ENCODE results near the gene FERMT3.
"Not testable (repeated sequence)": the region's sequence is repeated elsewhere in the genome, so short reads cannot be mapped to it uniquely, and the experiment has no call there.

FERMT3 gene

GRCh38 chr11:64206457-64207255, at the start of gene FERMT3:
TSS of gene FERMT3 (plus strand) at chr11:64206721. CDS start at chr11:64207365, 644 bp downstream.
- TF ChIP-seq POLR2A (IDR thresholded peaks at IDR 0.05; ENCODE audit: low read depth, low read length), result no peak
- DNase-seq (ENCODE audit: insufficient read length, low spot score), result no peak
- no peak for FAIRE-seq

- DNase-seq (ENCODE audit: insufficient read length, low spot score), result no peak
- no peak for FAIRE-seq
- TF ChIP-seq POLR2A (IDR thresholded peaks at IDR 0.05; ENCODE audit: low read depth, low read length), result no peak
Measured at GRCh38 chr11:64157631-64158394, 48.7 kb upstream of the FERMT3 start.

GRCh38 chr11:64161037-64161436, 45.5 kb upstream of the FERMT3 start:
- DNase-seq (ENCODE audit: insufficient read length, low spot score), result no peak
- no peak for FAIRE-seq
- no peak for TF ChIP-seq POLR2A (IDR thresholded peaks at IDR 0.05; ENCODE audit: low read depth, low read length)

GRCh38 chr11:64162769-64163168, 43.8 kb upstream of the FERMT3 start:
- DNase-seq (ENCODE audit: insufficient read length, low spot score); FAIRE-seq: not testable (repeated sequence)

- FAIRE-seq (no peak), DNase-seq (ENCODE audit: insufficient read length, low spot score) (no peak)
- no peak for TF ChIP-seq POLR2A (IDR thresholded peaks at IDR 0.05; ENCODE audit: low read depth, low read length)
Measured at GRCh38 chr11:64163951-64164350, 42.6 kb upstream of the FERMT3 start.

GRCh38 chr11:64164392-64165312, 41.9 kb upstream of the FERMT3 start:
- DNase-seq (ENCODE audit: insufficient read length, low spot score), result no peak
- no peak for TF ChIP-seq POLR2A (IDR thresholded peaks at IDR 0.05; ENCODE audit: low read depth, low read length)
- FAIRE-seq, result no peak

- no peak for TF ChIP-seq POLR2A (IDR thresholded peaks at IDR 0.05; ENCODE audit: low read depth, low read length)
- no peak for FAIRE-seq
- DNase-seq (ENCODE audit: insufficient read length, low spot score), result no peak
Measured at GRCh38 chr11:64165481-64165841, 41.1 kb upstream of the FERMT3 start.

- TF ChIP-seq POLR2A (IDR thresholded peaks at IDR 0.05; ENCODE audit: low read depth, low read length), result peak; percentile 33; the same call in 1 of the 2 replicates
- peak; percentile 90 for DNase-seq (ENCODE audit: insufficient read length, low spot score)
- no peak for FAIRE-seq
Measured at GRCh38 chr11:64165842-64166635, 40.5 kb upstream of the FERMT3 start, which contains the start of gene MACROD1. TSS of gene MACROD1 (minus strand) at chr11:64166113. CDS start at chr11:64165994, 119 bp downstream.

GRCh38 chr11:64170419-64170818, 36.1 kb upstream of the FERMT3 start:
- no peak for FAIRE-seq
- no peak for TF ChIP-seq POLR2A (IDR thresholded peaks at IDR 0.05; ENCODE audit: low read depth, low read length)
- no peak for DNase-seq (ENCODE audit: insufficient read length, low spot score)

- FAIRE-seq (no peak), DNase-seq (ENCODE audit: insufficient read length, low spot score) (no peak)
- no peak for TF ChIP-seq POLR2A (IDR thresholded peaks at IDR 0.05; ENCODE audit: low read depth, low read length)
Measured at GRCh38 chr11:64173616-64174355, 32.7 kb upstream of the FERMT3 start.

- DNase-seq (ENCODE audit: insufficient read length, low spot score) (no peak), FAIRE-seq (no peak)
- no peak for TF ChIP-seq POLR2A (IDR thresholded peaks at IDR 0.05; ENCODE audit: low read depth, low read length)
Measured at GRCh38 chr11:64176751-64177150, 29.8 kb upstream of the FERMT3 start.

GRCh38 chr11:64178203-64178602, 28.3 kb upstream of the FERMT3 start:
- DNase-seq (ENCODE audit: insufficient read length, low spot score), result no peak
- TF ChIP-seq POLR2A (IDR thresholded peaks at IDR 0.05; ENCODE audit: low read depth, low read length), result no peak
- no peak for FAIRE-seq
